Smooth muscle cell (in vitro differentiated cells): ENCODE data around the gene LIG1. TPM values are rescaled to one million over a fixed set of nuclear protein-coding genes. Genes with fewer than 3 reads are reported as not detected.

Experiments
- DNase-seq: peaks from one replicate; lab custom pipeline; 2025; ENCODE audit not compliant: unreplicated experiment; lab: John Stamatoyannopoulos, UW
- H2AFZ ChIP-seq: fragments of 200-600 bp; sonication (generic); 2 replicates; pipeline ENCODE4 v1.6.0; 2016; ENCODE audit warnings: antibody characterized with exemption, low read depth, mild to moderate bottlenecking
- H3F3A ChIP-seq: fragments of 200-600 bp; sonication (generic); 2 replicates; pipeline ENCODE4 v1.6.0; 2017; ENCODE audit warnings: antibody characterized with exemption, low read depth
- H3K27ac ChIP-seq: fragments of 200-600 bp; sonication (generic); 2 replicates; pipeline ENCODE4 v1.5.1; 2016; ENCODE audit warnings: low read depth, mild to moderate bottlenecking
- H3K27me3 ChIP-seq: fragments of 200-600 bp; sonication (generic); 2 replicates; pipeline ENCODE4 v1.6.1; 2016; ENCODE audit warnings: low read depth, mild to moderate bottlenecking
- H3K36me3 ChIP-seq: fragments of 200-600 bp; sonication (generic); 2 replicates; pipeline ENCODE4 v1.5.1; 2016; ENCODE audit warnings: low read depth
- H3K4me1 ChIP-seq: fragments of 200-600 bp; sonication (generic); 2 replicates; pipeline ENCODE4 v1.5.1; 2016; ENCODE audit warnings: low read depth
- H3K4me2 ChIP-seq: fragments of 200-600 bp; sonication (generic); 2 replicates; pipeline ENCODE4 v1.6.0; 2016; ENCODE audit warnings: mild to moderate bottlenecking
- H3K4me3 ChIP-seq: fragments of 200-600 bp; sonication (generic); 2 replicates; pipeline ENCODE4 v1.5.1; 2016; ENCODE audit warnings: mild to moderate bottlenecking
- H3K79me2 ChIP-seq: fragments of 200-600 bp; sonication (generic); 2 replicates; pipeline ENCODE4 v1.6.0; 2016; ENCODE audit warnings: low read depth, mild to moderate bottlenecking
- H3K9ac ChIP-seq: fragments of 200-600 bp; sonication (generic); 2 replicates; pipeline ENCODE4 v1.6.0; 2016; ENCODE audit warnings: low read depth
- H3K9me3 ChIP-seq: fragments of 200-600 bp; sonication (generic); replicated peaks from 2 replicates; pipeline ENCODE4 v1.5.1; 2016; ENCODE audit warnings: low read depth
- H4K20me1 ChIP-seq: fragments of 200-600 bp; sonication (generic); 2 replicates; pipeline ENCODE4 v1.6.0; 2016; ENCODE audit warnings: low read depth
- CTCF ChIP-seq: fragments of 200-600 bp; sonication (generic); IDR thresholded peaks from 2 replicates; pipeline ENCODE4 v1.5.1; 2017; ENCODE audit warnings: borderline replicate concordance, mild to moderate bottlenecking, antibody characterized with exemption; ENCODE audit not compliant: insufficient read depth, poor library complexity, severe bottlenecking
- WGBS: methylation state at CpG from one replicate; pipeline ENCODE4 v1.1.7; 2016; ENCODE audit warnings: low lambda C conversion rate; 5-methylcytosine and 5-hydroxymethylcytosine counted together
- polyA plus RNA-seq: library from polyadenylated mRNA; unstranded; fragments of >200 nt; fragmentation: Nextera tagmentation; extraction: Ambion mirVana; gene quantifications from 2 replicates; pipeline ENCODE4 v1.2.1, GENCODE V29; 2016
- total RNA-seq: library from RNA; depleted of rRNA; stranded (reverse); fragments of >200 nt; gene quantifications from 2 replicates; pipeline ENCODE4 v1.2.3, GENCODE V29; 2014

Gene LIG1
- total and polyA plus RNA-seq, 2 experiments from 2014 or later = 16.5 to 26.1 TPM

DNA sequence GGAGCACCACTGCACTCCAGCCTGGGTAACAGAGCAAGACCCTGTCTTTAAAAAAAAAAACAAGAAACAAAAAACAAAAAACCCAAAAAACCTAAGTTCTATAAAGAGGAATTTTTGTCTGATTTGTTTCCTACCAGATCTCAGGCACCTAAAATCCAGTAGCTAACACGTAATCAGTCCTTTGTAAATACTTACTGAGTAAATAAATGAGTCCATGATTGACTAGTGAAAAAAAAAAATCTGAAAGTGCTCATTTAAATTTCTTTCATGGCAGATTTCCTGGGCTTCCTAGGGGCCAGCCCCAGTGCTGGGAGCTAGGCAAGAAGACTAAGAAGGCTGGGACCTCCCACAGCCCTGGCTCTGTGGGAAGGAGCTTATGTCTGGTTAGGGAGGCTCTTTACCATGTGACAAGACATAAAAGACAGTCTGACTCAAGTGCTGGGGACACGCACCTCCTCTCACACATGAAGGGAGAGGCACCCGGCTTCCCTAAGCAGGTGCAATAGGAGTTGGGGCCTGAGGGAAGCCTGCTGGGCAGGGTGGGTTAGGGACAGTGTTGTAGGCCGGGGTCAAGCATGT, 22.5 kb downstream of the LIG1 start:
- Histone ChIP-seq H3K4me2 (no peak overlapping the region), H3K9me3 (no peaks in the 10 kb centered on the region), H3K4me3 (no peak overlapping the region), H3K9ac (no peak overlapping the region), H3F3A (no peaks in the 10 kb centered on the region), H2AFZ (no peak overlapping the region), H3K4me1 (no peaks in the 10 kb centered on the region), H4K20me1 (no peaks in the 10 kb centered on the region), H3K27me3 (no peaks in the 10 kb centered on the region), H3K79me2 (no peaks in the 10 kb centered on the region), H3K27ac (no peak overlapping the region), H3K36me3 (no peaks in the 10 kb centered on the region)
- DNase-seq = no peak
- no peak for TF ChIP-seq CTCF
- WGBS = 90% methylated on average over 4 of the region's 4 CpGs

DNA sequence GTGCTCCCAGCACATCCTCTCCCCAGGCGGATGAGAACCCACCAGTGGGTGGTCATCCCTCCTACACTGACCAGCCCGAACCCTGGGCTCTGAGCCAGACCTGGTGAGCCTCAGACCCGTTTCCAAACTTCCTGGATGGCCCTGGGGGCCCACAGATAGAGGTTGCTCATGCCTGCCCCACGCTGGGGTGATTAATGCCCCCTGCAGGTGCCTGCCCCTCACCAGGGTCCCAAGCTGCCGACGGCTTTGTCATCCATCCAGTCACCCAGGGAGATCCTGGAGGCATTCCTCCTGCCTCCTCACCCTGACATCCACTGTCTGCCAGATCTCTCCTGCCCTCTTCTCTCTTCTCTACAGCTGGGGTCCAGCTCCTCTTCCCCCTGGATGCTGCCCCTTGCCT, 31.1 kb downstream of the LIG1 start:
- no peaks in the 10 kb centered on the region for H3K79me2 ChIP-seq

GRCh38 chr19:48137411-48137810, 32.7 kb downstream of the LIG1 start:
- DNase-seq = no peak
- no peaks in the 10 kb centered on the region for H3K27me3 ChIP-seq
- no peak for TF ChIP-seq CTCF
- no peak overlapping the region for H3K4me3 ChIP-seq
- no peaks in the 10 kb centered on the region for H3F3A ChIP-seq
- H3K4me2 ChIP-seq = no peak overlapping the region
- H3K4me1 ChIP-seq = no peaks in the 10 kb centered on the region
- H3K36me3 ChIP-seq = no peaks in the 10 kb centered on the region
- H3K27ac ChIP-seq = no peak overlapping the region
- no peak overlapping the region for H3K9ac ChIP-seq
- no peaks in the 10 kb centered on the region for H4K20me1 ChIP-seq
- no peak overlapping the region for H2AFZ ChIP-seq
- H3K9me3 ChIP-seq = no peaks in the 10 kb centered on the region
- no peaks in the 10 kb centered on the region for H3K79me2 ChIP-seq
- 98% methylated on average over 25 of the region's 26 CpGs for WGBS

More for the DNA sequence above, 31.1 kb downstream of the LIG1 start:
- no peak overlapping the region for H3K4me2 ChIP-seq
- no peak overlapping the region for H2AFZ ChIP-seq
- WGBS = 94% methylated on average over 6 of the region's 6 CpGs
- H3F3A ChIP-seq = no peaks in the 10 kb centered on the region
- no peak overlapping the region for H3K4me3 ChIP-seq
- H3K4me1 ChIP-seq = no peaks in the 10 kb centered on the region
- no peaks in the 10 kb centered on the region for H3K27me3 ChIP-seq
- TF ChIP-seq CTCF = no peak
- H3K36me3 ChIP-seq = no peaks in the 10 kb centered on the region
- H3K9ac ChIP-seq = no peak overlapping the region
- no peak for DNase-seq
- no peak overlapping the region for H3K27ac ChIP-seq
- no peaks in the 10 kb centered on the region for H4K20me1 ChIP-seq
- no peaks in the 10 kb centered on the region for H3K9me3 ChIP-seq

- H3K9ac ChIP-seq = no peak overlapping the region
- H3K4me3 ChIP-seq = no peak overlapping the region
- no peak overlapping the region for H2AFZ ChIP-seq
- no peak for TF ChIP-seq CTCF
- DNase-seq = no peak
- no peaks in the 10 kb centered on the region for H3K79me2 ChIP-seq
- H4K20me1 ChIP-seq = no peaks in the 10 kb centered on the region
- 96% methylated on average over 4 of the region's 4 CpGs for WGBS
- H3K27me3 ChIP-seq = no peaks in the 10 kb centered on the region
- no peaks in the 10 kb centered on the region for H3K4me1 ChIP-seq
- no peaks in the 10 kb centered on the region for H3K36me3 ChIP-seq
- no peak overlapping the region for H3K4me2 ChIP-seq
- H3K27ac ChIP-seq = no peak overlapping the region
- H3F3A ChIP-seq = no peaks in the 10 kb centered on the region
- no peaks in the 10 kb centered on the region for H3K9me3 ChIP-seq
These were observed 33.6 kb downstream of the LIG1 start for GRCh38 chr19:48136547-48136946.
